PC-3 (cell line): ENCODE results near the gene TGOLN2. TPM values are rescaled to one million over a fixed set of nuclear protein-coding genes. Genes with fewer than 3 reads are reported as not detected.

Experiments used
- ATAC-seq: fragments of 200-7000 bp; cut with Tn5 transposase; 2 replicates; pipeline ENCODE4 v1.9.1; 2020; ENCODE audit warnings: mild to moderate bottlenecking, moderate library complexity
- BruUV-seq: library from RNA; stranded (reverse); fragments of 400-500 nt; replicated peaks from 2 replicates; lab custom pipeline; 2021; lab: Mats Ljungman, UMichigan
- CTCF ChIA-PET: fragments of 300-600 bp; sonication (Branson Sonifier 250); formaldehyde crosslinking; loops from one replicate; lab custom pipeline; 2022; ENCODE audit warnings: antibody characterized with exemption; lab: Charles Lee
- POLR2A ChIA-PET: fragments of 300-600 bp; sonication (Branson Sonifier 250); formaldehyde crosslinking; loops from one replicate; lab custom pipeline; 2022; ENCODE audit warnings: antibody characterized with exemption; ENCODE audit not compliant: unreplicated experiment; lab: Charles Lee
- DNase-seq: peaks from one replicate; pipeline ENCODE4 v3.0.0-alpha.2; 2015
- H2AFZ ChIP-seq: fragments of 300-600 bp; sonication (generic); 2 replicates; pipeline ENCODE4 v1.6.0; 2016; ENCODE audit warnings: antibody characterized with exemption, low read length
- H3F3A ChIP-seq: fragments of 300-600 bp; sonication (generic); one replicate; pipeline ENCODE4 v1.6.0; 2017; ENCODE audit warnings: antibody characterized with exemption, low read length, control low read depth, mild to moderate bottlenecking; ENCODE audit not compliant: unreplicated experiment
- H3K27ac ChIP-seq: fragments of 300-600 bp; sonication (generic); 2 replicates; pipeline ENCODE4 v1.5.1; 2016; ENCODE audit warnings: mild to moderate bottlenecking, low read length
- H3K27me3 ChIP-seq: fragments of 300-600 bp; sonication (generic); 2 replicates; pipeline ENCODE4 v1.6.1; 2016; ENCODE audit warnings: low read length, mixed read lengths
- H3K36me3 ChIP-seq: fragments of 300-600 bp; sonication (generic); 2 replicates; pipeline ENCODE4 v1.6.1; 2016; ENCODE audit warnings: low read depth, mixed run types, low read length, mixed read lengths
- H3K4me1 ChIP-seq: fragments of 300-600 bp; sonication (generic); 2 replicates; pipeline ENCODE4 v1.5.1; 2016; ENCODE audit warnings: low read length; ENCODE audit not compliant: insufficient read depth
- H3K4me2 ChIP-seq: fragments of 300-600 bp; sonication (generic); 2 replicates; pipeline ENCODE4 v1.6.0; 2016; ENCODE audit warnings: low read length
- H3K4me3 ChIP-seq: fragments of 300-600 bp; sonication (generic); 2 replicates; pipeline ENCODE4 v1.5.1; 2016; ENCODE audit warnings: mild to moderate bottlenecking, low read length, mixed read lengths
- H3K79me2 ChIP-seq: fragments of 300-600 bp; sonication (generic); 2 replicates; pipeline ENCODE4 v1.6.1; 2017; ENCODE audit warnings: low read length, mixed read lengths
- H3K9ac ChIP-seq: fragments of 300-600 bp; sonication (generic); 2 replicates; pipeline ENCODE4 v1.6.0; 2016; ENCODE audit warnings: mild to moderate bottlenecking, low read length
- H3K9me2 ChIP-seq: fragments of 300-600 bp; sonication (generic); replicated peaks from 2 replicates; pipeline ENCODE4 v1.6.1; 2016; ENCODE audit warnings: mixed run types, low read length, mixed read lengths
- H3K9me3 ChIP-seq: fragments of 300-600 bp; sonication (generic); 2 replicates; pipeline ENCODE4 v1.6.1; 2016; ENCODE audit warnings: low read length, mixed read lengths
- H4K20me1 ChIP-seq: fragments of 300-600 bp; sonication (generic); 2 replicates; pipeline ENCODE4 v1.6.1; 2016; ENCODE audit warnings: low read length, mixed read lengths
- EZH2 ChIP-seq: fragments of 300-600 bp; sonication (generic); IDR thresholded peaks from one replicate; pipeline ENCODE4 v1.6.1; 2017; ENCODE audit warnings: antibody characterized with exemption, mild to moderate bottlenecking, low read length; ENCODE audit not compliant: unreplicated experiment
- EZH2phosphoT487 ChIP-seq: fragments of 300-600 bp; sonication (generic); IDR thresholded peaks from 2 replicates; pipeline ENCODE4 v1.6.1; 2018; ENCODE audit warnings: mild to moderate bottlenecking, antibody characterized with exemption, low read length, borderline replicate concordance
- intact Hi-C: fragments of 100-400 bp; cut with micrococcal nuclease; formaldehyde crosslinking; loops from 2 replicates; pipeline ENCODE4 v1.9.0; 2023
- total RNA-seq: library from RNA; depleted of rRNA; stranded (reverse); fragments of >200 nt; gene quantifications from 2 replicates; pipeline ENCODE4 v1.2.3, GENCODE V29; 2014
- TF ChIP-seq, protein P1 (sequence below): fragments of 300-600 bp; sonication (generic); conservative IDR thresholded peaks from 2 replicates; pipeline ENCODE4 v1.5.1; 2017; ENCODE audit warnings: antibody characterized with exemption, low read depth, mild to moderate bottlenecking, low read length

Gene TGOLN2
- total RNA-seq, 1 experiment from 2014 or later: 48.9 TPM

DNA sequence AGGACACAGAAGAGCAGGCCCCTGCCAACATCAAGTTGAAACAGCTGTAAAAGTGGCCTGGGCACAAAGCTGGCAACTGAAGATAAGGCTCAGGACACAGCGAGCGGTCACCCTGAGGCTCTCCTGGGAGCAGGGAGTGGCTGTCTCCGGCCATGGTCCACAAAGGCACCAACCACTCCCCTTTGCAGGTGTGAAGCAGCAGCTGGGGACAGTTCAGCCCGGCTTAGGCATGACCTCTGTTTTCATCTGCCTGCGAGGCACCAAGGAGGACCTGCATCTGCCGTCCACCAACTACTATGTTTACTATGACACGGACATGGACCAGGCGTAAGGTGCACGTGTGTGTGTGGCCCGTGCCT, 12.9 kb downstream of the TGOLN2 start:
- Histone ChIP-seq H3K27me3 (no peaks in the 10 kb centered on the region), H3K9ac (no peak overlapping the region), H3K27ac (no peak overlapping the region), H3K4me1 (peaks cover 19% of the 10 kb centered on the region), H3K4me2 (no peak overlapping the region), H3K9me2 (no peaks in the 10 kb centered on the region), H2AFZ (no peak overlapping the region), H3K79me2 (peaks cover 15% of the 10 kb centered on the region; the same call in 1 of the 2 replicates), H4K20me1 (no peaks in the 10 kb centered on the region), H3K36me3 (peaks cover 6% of the 10 kb centered on the region; the same call in 1 of the 2 replicates), H3K9me3 (no peaks in the 10 kb centered on the region), H3K4me3 (no peak overlapping the region), H3F3A (no peaks in the 10 kb centered on the region)
- ATAC-seq (no peak), DNase-seq (no peak)
- POLR2A ChIA-PET: no interaction called here
- BruUV-seq: no TSS peak
- TF ChIP-seq EZH2phosphoT487 (no peak), EZH2 (no peak)
- TF ChIP-seq, protein P1, sequence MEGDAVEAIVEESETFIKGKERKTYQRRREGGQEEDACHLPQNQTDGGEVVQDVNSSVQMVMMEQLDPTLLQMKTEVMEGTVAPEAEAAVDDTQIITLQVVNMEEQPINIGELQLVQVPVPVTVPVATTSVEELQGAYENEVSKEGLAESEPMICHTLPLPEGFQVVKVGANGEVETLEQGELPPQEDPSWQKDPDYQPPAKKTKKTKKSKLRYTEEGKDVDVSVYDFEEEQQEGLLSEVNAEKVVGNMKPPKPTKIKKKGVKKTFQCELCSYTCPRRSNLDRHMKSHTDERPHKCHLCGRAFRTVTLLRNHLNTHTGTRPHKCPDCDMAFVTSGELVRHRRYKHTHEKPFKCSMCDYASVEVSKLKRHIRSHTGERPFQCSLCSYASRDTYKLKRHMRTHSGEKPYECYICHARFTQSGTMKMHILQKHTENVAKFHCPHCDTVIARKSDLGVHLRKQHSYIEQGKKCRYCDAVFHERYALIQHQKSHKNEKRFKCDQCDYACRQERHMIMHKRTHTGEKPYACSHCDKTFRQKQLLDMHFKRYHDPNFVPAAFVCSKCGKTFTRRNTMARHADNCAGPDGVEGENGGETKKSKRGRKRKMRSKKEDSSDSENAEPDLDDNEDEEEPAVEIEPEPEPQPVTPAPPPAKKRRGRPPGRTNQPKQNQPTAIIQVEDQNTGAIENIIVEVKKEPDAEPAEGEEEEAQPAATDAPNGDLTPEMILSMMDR: no peak
- intact Hi-C loops: no loop called here
- CTCF ChIA-PET: no interaction called here

DNA sequence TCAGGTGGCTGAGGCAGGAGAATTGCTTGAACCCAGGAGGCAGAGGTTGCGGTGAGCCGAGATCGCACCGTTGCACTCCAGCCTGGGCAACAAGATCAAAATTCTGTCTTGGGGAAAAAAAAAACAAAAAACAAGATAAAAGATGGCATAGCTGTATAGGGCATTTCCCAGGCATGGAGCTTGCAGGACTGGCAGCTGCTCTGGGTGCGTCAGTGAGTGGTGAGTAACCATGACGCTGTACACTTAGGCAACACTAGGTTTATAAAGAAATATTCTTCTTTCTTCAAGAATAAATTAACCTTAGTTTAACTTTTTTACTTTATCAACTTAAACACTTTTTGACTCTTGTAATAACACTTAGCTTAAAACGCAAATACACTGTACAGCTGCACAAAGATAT, 15.4 kb downstream of the TGOLN2 start:
- POLR2A ChIA-PET: interaction anchor here (0.6 to 1.0 kb wide), 5 partner anchors 14 to 393 kb away, joined by 3 to 6 read pairs (median 4); partner anchors contain the start of gene MAT2A
- BruUV-seq: no TSS peak
- no peak for TF ChIP-seq EZH2
- TF ChIP-seq, protein P1: no peak
- TF ChIP-seq EZH2phosphoT487: no peak
- Histone ChIP-seq H4K20me1 (no peaks in the 10 kb centered on the region), H3K4me3 (no peak overlapping the region), H3K36me3 (no peaks in the 10 kb centered on the region; the same call in 1 of the 2 replicates), H3K79me2 (no peaks in the 10 kb centered on the region), H3K4me2 (0 out of 2 replicates have a peak overlapping the region, but pooled peaks have one; percentile 36), H3K27ac (peak overlapping the region; percentile 76), H3F3A (no peaks in the 10 kb centered on the region), H3K9me2 (no peaks in the 10 kb centered on the region), H3K9ac (peak overlapping the region; percentile 41; the same call in 1 of the 2 replicates), H3K9me3 (no peaks in the 10 kb centered on the region), H2AFZ (no peak overlapping the region), H3K27me3 (no peaks in the 10 kb centered on the region), H3K4me1 (peaks cover 16% of the 10 kb centered on the region)
- peak; percentile 73 for DNase-seq
- ATAC-seq: peak; percentile 88
- intact Hi-C loops: no loop called here
- CTCF ChIA-PET: interaction anchor here (0.5 to 0.7 kb wide), 2 partner anchors 12 to 109 kb away, joined by 3 to 6 read pairs; no protein-coding TSS in a partner anchor

DNA sequence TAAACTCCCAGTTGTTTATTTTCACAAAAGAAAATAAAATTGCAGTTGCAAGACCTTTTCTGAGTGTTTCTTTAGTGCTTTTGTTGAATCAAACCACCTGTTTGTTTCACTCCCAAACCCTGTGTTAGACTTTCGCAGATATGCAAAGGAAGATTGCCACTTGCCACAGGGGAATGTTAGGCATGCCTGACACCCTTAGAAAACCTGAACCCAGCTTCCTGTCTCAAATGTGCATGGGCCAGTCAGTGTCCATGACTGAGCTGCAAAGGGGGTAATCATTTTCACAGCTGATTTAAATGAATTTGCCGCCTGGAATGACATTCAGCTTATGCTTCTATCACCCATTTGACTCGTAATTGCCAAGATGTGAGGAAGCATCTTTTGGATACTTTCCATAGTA, 17.5 kb downstream of the TGOLN2 start:
- CTCF ChIA-PET: interaction anchor here (0.5 kb wide), 1 partner anchor 250 kb away, joined by 3 read pairs; no protein-coding TSS in a partner anchor

More for the DNA sequence above, 17.5 kb downstream of the TGOLN2 start:
- Histone ChIP-seq H3K27me3 (no peaks in the 10 kb centered on the region), H2AFZ (no peak overlapping the region), H4K20me1 (no peaks in the 10 kb centered on the region), H3K4me3 (no peak overlapping the region), H3K27ac (no peak overlapping the region), H3K9ac (no peak overlapping the region), H3K4me1 (peaks cover 16% of the 10 kb centered on the region), H3K9me2 (no peaks in the 10 kb centered on the region), H3F3A (no peaks in the 10 kb centered on the region), H3K9me3 (no peaks in the 10 kb centered on the region), H3K4me2 (no peak overlapping the region), H3K79me2 (no peaks in the 10 kb centered on the region), H3K36me3 (no peaks in the 10 kb centered on the region)
- intact Hi-C loops: no loop called here
- DNase-seq: no peak
- ATAC-seq: no peak
- TF ChIP-seq EZH2: no peak
- TF ChIP-seq EZH2phosphoT487: no peak
- TF ChIP-seq, protein P1: no peak
- BruUV-seq: no TSS peak
- POLR2A ChIA-PET: no interaction called here
